Measurements from ENCODE around the gene MRTFB.
A peak's percentile ranks its signal among the peaks of the same experiment; 100 is the strongest.
"Not testable (repeated sequence)": the region's sequence is repeated elsewhere in the genome, so short reads cannot be mapped to it uniquely, and the experiment has no call there.

MRTFB gene

GRCh38 chr16:14070877-14071575, at the start of gene MRTFB:
Gene MRTFB, plus strand, starts transcription at chr16:14071319. Its CDS starts 69,288 bp downstream, at chr16:14140607.
- DNase-seq: peak; percentile 75

GRCh38 chr16:14023526-14023925, 47.6 kb upstream of the MRTFB start:
- not testable (repeated sequence) for DNase-seq

GRCh38 chr16:14024283-14024682, 46.8 kb upstream of the MRTFB start:
- peak; percentile 61 for DNase-seq

DNA sequence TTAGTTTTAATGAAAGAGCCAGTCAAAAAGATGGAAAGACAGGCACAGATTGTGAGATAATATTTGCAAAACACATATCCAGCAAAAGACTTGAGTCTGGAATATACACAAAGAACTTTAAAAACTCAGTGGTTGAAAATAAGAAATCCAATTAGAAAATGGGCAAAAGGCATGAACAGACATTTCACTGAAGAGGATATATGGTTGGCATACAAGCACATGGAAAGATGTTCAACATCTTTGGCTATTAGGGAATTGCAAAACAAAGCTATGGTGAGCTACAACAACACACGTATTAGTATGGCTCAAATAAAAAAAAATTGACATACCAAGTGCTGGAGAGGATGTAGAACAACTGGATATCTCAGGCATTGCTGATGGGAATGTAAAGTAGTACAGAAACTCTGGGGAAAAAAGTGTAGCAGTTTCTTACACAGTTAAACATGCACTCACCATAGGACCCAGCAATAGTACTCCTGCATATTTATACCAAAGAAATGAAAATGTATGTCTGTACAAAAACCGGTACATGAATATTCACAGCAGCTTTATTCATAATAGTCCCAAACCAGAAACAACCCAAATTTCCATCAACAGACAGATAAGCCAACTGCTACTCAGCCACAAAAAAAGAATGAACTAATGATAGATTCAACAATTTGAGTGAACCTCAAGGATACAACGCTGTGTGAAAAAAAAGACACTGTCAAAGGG, 44.4 kb upstream of the MRTFB start:
- no peak for DNase-seq

- no peak for DNase-seq
These were observed 42.9 kb upstream of the MRTFB start for GRCh38 chr16:14028202-14028601.

- DNase-seq: no peak
These were observed 41.5 kb upstream of the MRTFB start for GRCh38 chr16:14029658-14030057.

DNA sequence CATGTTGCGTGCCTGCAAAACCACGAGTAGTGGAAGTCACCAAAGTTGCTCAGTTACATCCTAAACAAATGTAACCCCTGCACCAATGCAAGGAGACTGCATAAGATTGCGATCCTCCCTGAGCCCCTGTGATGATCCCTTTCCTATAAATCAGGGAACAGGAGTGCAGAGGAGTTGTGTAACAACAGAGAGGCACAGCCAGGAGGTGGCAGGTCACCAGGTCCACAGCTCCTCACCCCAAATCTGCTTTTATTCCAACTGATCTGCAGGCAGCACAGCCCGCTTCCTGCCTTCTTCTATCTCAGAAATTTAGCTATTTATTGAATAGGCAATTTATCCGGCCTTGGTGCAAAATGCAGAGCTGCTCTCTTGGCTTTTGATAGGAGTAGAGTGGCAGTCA, 36.0 kb upstream of the MRTFB start:
- DNase-seq: no peak

DNA sequence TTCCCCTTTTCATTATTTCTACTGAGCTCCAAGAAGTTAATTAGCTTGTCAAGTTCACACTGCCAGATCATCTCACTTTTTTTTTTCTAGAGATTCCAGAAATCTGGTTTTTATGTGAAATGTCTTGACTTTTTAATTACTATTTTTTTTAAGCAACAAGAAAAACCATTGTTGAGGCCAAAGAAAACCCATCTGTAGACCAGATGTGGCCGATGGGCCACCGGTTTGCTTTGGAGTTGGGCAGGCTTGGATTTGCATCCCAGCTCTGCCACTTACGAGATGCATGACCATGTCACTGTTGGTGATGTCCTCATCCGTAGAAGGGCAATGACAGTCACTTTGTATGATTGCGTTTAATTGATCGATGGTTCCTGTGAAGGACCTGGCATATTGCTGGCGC, 34.2 kb upstream of the MRTFB start:
- no peak for DNase-seq

DNA sequence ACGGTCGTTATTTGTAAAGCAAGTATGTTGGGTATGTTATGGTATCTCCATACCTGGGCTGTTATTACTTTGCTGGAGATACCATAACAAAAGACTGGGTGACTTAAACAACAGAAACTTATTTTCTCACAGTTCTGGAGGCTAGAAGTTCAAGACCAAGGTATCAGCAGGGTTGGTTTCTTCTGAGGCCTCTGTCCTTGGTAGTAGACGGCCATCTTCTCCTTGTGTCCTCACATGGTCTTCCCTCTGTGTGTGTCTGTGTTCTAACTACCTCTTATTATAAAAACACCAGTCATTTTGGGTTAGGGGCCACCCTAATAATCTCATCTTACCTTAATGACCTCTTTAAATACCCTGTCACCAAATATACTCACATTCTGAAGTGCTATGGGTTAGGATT, 33.2 kb upstream of the MRTFB start:
- no peak for DNase-seq

DNA sequence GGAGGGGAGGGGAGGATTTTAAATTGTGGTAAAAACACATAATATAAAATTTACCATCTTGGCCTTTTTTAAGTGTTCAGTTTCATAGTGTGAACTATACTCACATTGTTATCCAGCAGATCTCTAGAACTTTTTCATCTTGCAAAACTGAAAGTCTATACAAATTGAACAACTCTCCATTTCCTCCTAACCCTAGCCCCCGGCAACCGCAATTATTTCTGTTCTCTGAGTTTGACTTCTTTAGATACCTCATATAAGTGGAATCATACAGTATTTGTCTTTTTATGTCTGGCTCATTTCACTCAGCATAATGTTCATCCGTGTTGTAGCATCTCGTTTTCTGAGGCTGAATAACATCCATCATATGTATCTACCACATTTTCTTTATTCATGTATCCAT, 30.0 kb upstream of the MRTFB start:
- DNase-seq: no peak

DNA sequence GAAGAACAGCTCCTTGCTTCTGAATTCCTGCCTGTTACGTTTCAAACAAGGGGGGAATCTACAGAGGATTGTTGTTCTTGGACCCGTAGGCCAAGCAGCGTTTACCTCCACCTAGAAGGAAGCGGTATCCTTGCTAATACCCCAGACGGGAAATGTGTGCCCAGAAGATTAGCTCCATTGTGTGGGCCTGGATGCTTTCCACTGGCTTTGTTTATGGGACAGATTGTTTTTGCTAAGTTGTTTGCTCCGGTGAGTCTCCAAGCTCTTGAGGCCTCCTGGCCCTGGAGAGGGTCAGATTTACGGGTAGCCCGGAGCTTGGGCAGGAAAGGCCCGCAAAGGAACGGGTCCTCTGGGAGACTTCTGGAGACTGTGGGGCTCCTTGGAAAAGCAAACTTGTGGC, 28.4 kb upstream of the MRTFB start:
- DNase-seq: no peak

- DNase-seq: no peak
These were observed 27.8 kb upstream of the MRTFB start for GRCh38 chr16:14043278-14043677.

DNA sequence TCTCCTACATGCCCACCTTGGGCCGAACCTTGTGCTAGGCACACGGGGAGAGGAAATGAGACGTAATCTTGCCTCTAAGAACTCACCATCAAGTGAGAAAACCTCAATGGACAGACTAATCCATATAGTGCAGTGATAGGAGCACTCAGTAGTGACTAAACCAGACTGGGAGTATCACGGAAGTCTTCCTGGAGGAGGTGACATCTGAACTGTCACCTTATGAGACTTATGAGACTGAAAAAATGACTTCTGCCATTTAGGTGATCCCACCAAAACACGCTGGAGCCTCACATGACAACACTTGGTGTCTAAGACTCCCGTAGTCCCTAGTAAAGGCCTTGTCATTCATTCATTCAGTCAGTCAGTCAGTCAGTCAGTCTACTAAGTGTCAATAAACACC, 27.3 kb upstream of the MRTFB start:
- no peak for DNase-seq

DNA sequence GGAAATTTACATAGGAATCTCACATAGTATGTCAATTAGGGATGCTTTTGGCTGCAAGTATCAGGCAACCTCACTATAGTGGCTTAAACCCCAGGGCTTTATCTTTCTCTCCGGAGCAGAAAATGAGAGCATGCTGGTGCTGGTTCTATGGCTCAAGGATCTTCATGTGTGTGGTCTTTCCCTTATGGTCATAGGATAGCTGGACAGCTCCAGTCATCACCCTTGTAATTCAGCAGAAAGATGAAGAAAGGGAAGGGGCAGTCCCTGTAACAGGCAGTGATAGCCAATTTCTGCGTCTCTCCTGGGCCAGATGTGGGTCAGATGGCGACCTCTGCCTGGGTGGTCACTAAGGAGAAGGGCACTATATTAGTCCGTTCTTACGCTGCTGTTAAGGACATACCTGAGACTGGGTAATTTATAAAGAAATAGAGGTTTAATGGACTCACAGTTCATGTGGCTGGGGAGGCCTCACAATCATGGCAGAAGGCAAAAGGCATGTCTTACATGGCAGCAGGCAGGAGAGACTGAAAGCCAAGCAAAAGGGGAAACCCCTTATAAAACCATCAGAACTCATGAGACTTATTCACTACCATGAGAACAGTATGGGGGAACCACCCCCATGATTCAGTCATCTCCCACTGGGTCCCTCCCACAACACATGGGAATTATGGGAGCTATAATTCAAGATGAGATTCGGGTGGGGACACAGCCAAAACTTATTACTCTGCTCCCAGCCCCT, 23.8 kb upstream of the MRTFB start:
- peak; percentile 9 for DNase-seq

DNA sequence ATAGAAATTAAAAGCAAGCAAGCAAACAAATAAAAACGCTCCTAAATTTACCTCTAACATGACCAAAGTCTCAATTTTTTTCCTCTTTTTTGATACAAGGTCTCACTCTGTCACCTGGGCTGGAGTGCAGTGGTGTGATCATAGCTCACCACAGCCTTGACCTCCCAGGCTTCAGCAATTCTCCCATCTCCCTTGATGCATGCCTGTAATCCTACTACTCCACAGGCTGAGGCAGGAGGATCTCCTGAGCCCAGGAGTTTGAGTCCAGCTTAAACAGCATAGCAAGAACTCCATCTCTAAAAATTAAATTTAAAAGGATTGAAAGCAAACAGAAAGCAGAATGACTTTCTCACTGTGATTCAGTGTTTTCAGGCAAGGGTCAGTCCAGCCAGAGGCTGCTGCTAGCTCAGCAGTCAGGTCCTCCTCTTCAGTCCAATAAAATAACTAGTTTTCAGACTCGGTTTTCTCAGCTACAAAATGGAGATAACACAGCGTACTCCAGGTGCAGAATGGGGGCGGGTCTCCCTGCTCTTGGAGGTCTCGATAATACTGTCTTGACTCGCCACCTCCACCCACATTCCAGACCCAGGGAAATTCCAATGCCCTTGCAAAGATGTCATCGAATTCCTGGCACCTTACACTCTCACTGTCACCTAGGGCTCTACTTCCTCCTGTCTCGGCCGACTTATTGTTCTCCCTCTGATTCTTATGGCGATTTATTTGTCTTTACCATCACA, 20.7 kb upstream of the MRTFB start:
- no peak for DNase-seq

DNA sequence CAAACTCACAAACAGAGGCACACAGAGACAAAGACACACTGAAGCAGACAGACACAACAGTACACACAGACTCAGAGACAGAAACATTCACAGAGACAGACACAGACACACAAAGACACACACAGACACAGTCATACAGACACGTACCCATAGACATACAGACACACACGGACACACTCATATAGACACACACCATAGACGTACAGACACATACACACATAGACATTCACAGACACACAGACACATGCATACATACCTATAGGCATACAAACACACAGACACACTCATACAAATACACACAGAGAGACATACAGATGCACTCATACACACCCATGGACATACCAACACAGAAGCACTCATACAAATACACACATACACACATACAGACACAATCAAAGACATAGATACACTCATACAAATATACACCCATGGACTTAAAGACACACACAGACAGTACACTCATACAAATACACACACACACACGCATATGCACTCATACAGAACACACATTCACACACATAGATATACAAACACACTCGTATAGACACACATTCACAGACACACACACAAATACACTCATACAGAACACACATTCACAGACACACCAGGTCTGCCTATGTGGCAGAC, 19.9 kb upstream of the MRTFB start:
- DNase-seq: no peak

DNA sequence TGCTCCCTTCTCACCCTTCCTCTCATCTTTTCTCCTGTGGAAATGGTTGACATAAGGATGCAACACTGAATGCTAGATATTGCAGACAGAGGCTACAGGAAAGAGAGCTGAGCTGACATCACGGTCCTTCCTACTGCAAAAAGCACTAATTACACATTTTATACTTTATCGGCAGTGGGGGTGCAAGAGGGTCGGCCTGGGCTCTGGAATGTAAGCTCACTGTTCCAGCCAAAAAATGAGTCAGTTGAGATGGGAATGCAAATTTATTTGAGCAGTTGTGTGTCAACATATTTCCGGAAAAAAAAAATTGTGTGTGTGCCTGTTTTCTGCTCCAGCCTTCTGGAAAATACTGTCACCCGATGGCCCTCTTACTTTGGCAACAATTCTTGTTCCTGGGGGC, 14.1 kb upstream of the MRTFB start:
- DNase-seq: no peak

GRCh38 chr16:14057878-14058382, 13.2 kb upstream of the MRTFB start:
- no peak for DNase-seq

DNA sequence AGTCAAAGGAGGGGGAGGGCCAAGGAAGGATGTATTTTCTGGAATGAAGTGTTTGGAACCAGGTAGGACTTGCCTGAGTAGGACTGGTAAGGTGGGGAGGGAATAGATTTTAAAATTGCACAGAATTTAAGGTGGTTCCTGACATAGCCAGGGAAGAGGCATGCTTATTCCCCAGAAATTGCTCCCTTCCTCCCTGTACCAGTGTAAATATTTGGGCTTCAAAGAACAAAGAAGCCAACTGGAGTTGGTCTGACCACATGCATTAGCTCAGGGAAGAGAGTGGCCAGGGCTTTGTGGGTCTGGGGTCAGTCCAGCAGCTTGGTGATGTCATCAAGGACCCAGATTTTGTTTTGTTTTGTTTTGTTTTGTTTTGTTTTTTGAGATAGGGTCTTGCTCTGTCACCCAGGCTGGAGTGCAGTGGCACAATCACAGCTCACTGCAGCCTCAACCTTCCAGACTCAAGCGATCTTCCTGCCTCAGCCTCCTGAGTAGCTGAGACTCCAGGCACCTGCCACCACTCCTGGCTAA, 9.3 kb upstream of the MRTFB start:
- no peak for DNase-seq

DNA sequence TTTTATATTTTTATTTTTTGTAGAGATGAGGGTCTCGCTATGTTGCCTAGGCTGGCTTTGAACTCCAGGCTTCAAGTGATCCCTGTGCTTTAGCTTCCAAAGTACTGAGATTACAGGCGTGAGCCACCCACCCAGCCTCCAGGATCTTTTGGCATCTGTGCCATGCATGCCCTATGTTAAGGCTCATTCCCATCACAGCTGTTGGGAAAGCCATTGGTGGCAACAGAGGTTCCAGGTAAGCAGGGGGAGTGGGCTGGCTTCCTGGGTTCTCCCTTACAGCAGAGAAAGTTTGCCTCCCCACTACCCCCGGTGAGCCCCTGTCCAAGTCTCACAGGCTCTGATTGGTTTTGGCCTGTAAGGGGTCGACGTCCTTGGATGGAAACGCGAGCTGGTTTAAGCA, 8.9 kb upstream of the MRTFB start:
- no peak for DNase-seq

DNA sequence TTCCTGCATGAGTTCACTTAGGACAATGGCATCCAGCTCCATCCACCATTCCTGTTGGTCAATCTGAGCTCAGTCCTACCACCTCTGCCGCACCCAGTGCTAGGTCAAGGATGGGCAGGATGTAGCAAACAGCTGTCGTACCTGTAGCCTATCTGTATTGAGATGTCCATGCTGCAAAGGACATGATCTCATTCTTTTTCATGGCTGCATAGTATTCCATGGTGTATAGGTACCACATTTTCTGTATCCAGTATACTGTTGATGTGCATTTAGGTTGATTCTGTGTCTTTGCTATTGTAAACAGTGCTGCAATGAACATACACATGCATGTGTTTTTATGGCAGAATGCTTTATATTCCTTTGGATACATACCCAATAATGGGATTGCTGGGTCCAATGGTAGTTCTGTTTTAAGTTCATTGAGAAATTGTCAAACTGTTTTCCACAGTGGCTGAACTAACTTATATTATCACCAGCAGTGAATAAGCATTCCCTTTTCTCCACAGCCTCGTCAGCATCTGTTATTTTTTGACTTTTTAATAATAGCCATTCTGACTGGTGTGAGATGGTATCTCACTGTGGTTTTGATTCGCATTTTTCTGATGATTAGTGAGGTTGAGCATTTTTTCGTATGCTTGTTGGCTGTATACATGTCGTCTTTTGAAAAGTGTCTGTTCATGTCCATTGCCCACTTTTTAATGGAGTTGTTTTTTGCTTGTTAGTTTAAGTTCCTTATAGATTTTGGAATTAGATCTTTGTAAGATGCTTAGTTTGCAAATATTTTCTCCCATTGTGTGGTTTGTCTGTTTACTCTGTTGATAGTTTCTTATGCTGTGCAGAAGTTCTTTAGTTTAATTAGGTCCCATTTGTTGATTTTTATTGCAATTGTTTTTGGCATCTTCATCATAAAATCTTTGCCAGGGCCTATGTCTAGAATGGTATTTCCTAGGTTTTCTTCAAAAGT, 7.2 kb upstream of the MRTFB start:
- no peak for DNase-seq
